Activated naive CD4-positive, alpha-beta T cell treated with Interleukin-2 at 50 U/mL for 16 hours (primary cell): Measurements from ENCODE around the gene DIP2A.

Experiments used
- DNase-seq: peaks from one replicate; pipeline ENCODE4 v3.0.0-alpha.2; 2020

DIP2A gene

GRCh38 chr21:46600305-46600704 lies 141.6 kb downstream of the DIP2A start:
- no peak for DNase-seq

GRCh38 chr21:46600978-46601377 lies 142.3 kb downstream of the DIP2A start:
- no peak for DNase-seq

- DNase-seq, result no peak
Observed at GRCh38 chr21:46603228-46603627, 144.5 kb downstream of the DIP2A start.

GRCh38 chr21:46604329-46604974 lies 145.8 kb downstream of the DIP2A start:
- no peak for DNase-seq

GRCh38 chr21:46604975-46605766 lies 146.5 kb downstream of the DIP2A start, which contains the start of gene S100B:
Gene S100B (minus strand): TSS chr21:46605082. CDS start chr21:46602415, 2,667 bp downstream.
- no peak for DNase-seq

GRCh38 chr21:46605767-46606426 lies 147.2 kb downstream of the DIP2A start:
- peak; percentile 18 for DNase-seq

GRCh38 chr21:46606427-46606813 lies 147.7 kb downstream of the DIP2A start:
- no peak for DNase-seq

- no peak for DNase-seq
Observed at GRCh38 chr21:46607636-46608035, 148.9 kb downstream of the DIP2A start.

- DNase-seq, result no peak
Observed at GRCh38 chr21:46608672-46609111, 150.0 kb downstream of the DIP2A start.

- DNase-seq, result no peak
Observed at GRCh38 chr21:46610018-46610701, 151.5 kb downstream of the DIP2A start.

GRCh38 chr21:46613391-46613790 lies 154.7 kb downstream of the DIP2A start:
- no peak for DNase-seq

GRCh38 chr21:46616050-46616449 lies 157.4 kb downstream of the DIP2A start:
- no peak for DNase-seq

GRCh38 chr21:46616656-46617055 lies 158.0 kb downstream of the DIP2A start:
- no peak for DNase-seq

GRCh38 chr21:46617267-46618051 lies 158.8 kb downstream of the DIP2A start:
- DNase-seq, result no peak

- no peak for DNase-seq
Observed at GRCh38 chr21:46618738-46619379, 160.2 kb downstream of the DIP2A start.
